HG03095 (cell line): ENCODE results near the gene CCDC74B.
"Not testable (repeated sequence)": the region's sequence is repeated elsewhere in the genome, so short reads cannot be mapped to it uniquely, and the experiment has no call there.

Experiments
- ATAC-seq: cut with Tn5 transposase; IDR thresholded peaks from one replicate; pipeline ENCODE4 v1.9.1; 2021; ENCODE audit warnings: moderate library complexity; ENCODE audit not compliant: unreplicated experiment

Gene CCDC74B

DNA sequence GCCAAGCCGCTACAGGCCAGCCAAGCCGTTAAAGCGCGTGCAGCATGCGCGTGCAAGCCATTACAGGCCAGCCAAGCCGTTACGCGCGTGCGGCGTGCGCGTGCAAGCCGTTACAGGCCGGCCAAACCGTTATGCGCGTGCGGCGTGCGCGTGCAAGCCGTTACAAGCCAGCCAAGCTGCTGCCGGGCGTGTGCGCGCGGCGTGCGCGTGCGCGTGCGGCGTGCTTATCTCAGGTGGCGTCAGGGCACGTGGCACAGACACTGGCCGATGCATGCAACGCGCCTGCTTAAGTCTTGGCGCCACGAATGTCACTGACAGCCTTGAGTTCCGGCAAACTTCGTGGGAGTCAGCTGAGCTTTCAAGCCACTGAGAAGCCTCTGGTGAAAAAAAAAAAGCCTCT lies 24.0 kb downstream of the CCDC74B start:
- ATAC-seq = not testable (repeated sequence)

GRCh38 chr2:130102597-130103363 lies 42.1 kb downstream of the CCDC74B start:
- not testable (repeated sequence) for ATAC-seq
